ENCODE results near the gene PRR11.
A peak's percentile ranks its signal among the peaks of the same experiment; 100 is the strongest.
"Not testable (repeated sequence)": the region's sequence is repeated elsewhere in the genome, so short reads cannot be mapped to it uniquely, and the experiment has no call there.

Gene PRR11

GRCh38 chr17:59152925-59153324 lies 2.6 kb upstream of the PRR11 start:
- no peak for DNase-seq (ENCODE audit: low read depth)

- no peak for DNase-seq (ENCODE audit: low read depth)
Measured at GRCh38 chr17:59154292-59154720, 1.2 kb upstream of the PRR11 start.

DNA sequence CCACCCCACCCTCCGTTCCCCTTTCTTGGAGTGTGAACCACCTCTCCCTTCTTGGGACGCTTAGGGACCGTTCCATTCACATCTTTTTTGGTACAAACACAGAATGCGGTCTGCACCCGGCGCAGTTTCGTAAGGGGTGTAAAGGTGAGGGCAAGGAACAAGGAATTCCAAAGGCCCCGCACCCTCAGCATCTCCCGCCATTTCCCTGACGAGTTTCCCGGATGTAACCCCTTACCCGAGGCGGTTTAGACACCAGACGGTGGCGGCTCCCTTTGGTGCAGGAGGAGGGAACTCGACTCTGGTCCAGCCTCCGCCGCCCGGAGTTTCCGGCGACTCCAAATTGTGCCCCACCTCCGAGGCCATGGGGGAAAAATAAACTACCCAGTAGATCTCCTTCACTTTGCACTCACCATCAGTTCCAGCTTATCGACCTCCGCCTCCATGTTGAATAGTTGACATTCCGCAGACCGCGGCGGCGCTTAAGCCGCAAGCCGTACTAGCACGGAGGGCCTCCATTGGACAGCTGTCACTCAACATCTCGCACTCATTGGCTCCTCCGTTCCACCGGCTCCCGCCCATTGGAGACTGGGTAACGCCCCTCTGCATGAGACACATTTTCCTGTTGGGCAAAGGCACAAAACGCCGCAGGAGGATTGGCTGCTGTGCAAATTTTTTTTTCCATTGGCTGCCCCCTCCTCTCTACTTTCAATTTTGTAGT lies 666 bp upstream of the PRR11 start, which contains the start of gene SKA2:
Gene SKA2 (minus strand): TSS at position 466 of the 718 bp plus-strand sequence. CDS start 23 bp downstream, at position 443.
- peak; percentile 96 for DNase-seq (ENCODE audit: low read depth)

DNA sequence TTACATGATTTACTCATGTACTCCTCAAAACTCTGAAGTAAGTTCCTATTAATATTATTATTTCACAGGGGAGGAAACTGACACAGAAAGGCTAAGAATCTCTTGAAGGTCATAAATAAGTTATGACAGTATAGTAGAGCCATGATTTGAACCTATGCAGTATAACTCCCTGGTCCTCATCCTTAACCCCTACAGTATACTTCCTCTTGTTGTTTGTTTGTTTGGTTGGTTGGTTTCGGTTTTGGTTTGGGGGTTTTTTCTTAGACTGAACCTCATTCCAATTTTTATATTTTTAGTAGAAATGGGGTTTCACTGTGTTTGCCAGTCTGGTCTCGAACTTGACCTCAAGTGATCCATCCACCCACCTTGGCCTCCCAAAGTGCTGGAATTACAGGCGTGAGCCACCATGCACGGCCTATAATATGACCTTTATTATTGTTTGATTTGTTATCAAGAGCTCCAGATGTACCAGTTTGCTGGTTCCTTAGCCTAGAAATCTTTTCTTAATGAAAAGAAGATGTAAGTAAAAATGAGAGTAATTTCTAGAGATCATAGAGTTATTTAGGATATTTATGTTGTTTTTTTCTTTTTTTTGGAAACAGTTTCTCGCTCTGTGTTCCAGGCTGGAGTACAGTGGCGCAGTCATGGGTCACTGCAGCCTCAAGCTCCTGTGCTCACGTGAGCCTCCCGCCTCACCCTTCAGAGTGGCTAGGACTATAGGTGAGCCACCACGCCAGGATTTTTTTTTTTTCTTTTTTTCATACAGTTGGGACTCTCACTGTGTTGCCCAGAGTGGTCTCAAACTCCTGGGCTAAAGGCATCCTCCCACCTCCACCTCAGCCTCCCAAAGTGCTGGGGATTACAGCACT lies 4.8 kb downstream of the PRR11 start:
- DNase-seq (ENCODE audit: low read depth), result no peak

DNA sequence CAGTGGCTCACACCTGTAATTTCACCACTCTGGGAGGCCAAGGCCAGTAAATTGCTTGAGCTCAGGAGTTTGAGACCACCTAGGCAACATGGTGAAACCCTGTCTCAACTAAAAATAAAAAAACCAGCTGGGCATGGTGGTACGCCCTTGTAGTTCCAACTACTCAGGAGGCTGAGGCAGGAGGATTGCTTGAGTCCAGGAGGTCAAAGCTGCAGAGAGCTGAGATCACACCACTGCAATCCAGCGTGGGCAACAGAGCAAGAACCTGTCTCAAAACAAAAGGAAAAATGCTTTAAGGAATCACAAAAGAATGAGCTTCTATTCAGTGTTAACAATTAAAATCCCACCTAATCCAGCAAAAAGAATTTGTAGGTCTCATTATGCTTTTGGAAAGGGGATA lies 5.9 kb downstream of the PRR11 start:
- DNase-seq (ENCODE audit: low read depth), result no peak

DNA sequence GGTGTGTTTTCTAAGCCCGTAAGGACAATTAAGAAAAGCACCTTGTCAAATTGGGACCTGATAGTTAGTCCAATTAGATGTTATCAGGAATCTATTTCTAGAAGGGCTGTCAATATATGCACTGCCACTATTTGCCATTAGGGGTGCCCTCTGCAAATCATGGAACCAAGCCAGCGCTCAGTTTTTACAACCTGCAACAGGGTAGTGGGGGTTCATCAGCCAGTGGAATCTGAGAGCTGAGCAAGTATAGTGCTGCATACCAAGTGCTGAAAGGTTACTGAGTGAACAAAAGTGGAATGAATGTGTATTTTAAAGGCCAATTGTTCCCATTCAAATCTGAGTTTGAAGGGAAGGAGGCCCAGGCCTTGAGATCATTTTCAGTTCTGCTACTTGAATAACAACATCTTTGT lies 10.4 kb downstream of the PRR11 start:
- DNase-seq (ENCODE audit: low read depth), result peak; percentile 12

DNA sequence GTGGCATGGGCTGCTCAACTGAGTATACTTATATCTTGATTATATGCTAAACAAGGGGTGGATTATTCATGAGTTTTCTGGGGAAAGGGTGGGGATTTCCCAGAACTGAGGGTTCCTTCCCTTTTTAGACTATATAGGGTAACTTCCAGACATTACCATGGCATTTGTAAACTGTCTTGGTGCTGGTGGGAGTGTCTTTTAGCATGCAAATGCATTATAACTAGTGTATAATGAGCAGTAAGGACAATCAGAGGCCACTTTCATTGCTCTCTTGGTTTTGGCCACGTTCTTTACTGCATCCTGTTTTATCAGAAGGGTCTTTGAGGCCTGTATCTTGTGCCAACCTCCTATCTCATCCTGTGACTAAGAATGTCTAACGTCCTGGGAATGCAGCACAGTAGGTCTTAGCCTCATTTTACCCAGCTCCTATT lies 12.0 kb downstream of the PRR11 start:
- no peak for DNase-seq (ENCODE audit: low read depth)

DNA sequence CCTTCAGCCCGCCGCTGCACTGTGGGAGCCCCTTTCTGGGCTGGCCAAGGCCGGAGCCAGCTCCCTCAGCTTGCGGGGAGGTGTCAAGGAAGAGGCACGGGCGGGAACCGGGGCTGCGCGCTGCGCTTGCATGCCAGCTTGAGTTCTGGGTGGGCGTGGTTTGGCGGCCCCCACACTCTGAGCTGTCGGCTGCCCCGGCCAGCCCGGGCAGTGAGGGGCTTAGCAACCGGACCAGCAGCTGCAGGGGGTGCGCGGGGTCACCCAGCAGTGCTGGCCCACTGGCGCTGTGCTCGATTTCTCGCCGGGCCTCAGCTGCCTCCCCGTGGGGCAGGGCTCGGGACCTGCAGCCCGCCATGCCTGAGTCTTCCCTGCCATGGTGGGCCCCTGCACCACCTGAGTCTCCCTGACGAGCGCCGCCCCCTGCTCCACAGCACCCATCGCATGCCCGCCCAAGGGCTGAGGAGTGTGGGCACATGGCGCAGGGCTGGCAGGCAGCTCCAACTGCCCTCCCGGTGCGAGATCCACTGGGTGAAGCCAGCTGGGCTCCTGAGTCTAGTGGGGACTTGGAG lies 17.0 kb downstream of the PRR11 start:
- no peak for DNase-seq (ENCODE audit: low read depth)

- no peak for DNase-seq (ENCODE audit: low read depth)
Measured at GRCh38 chr17:59174671-59175070, 19.1 kb downstream of the PRR11 start.

DNA sequence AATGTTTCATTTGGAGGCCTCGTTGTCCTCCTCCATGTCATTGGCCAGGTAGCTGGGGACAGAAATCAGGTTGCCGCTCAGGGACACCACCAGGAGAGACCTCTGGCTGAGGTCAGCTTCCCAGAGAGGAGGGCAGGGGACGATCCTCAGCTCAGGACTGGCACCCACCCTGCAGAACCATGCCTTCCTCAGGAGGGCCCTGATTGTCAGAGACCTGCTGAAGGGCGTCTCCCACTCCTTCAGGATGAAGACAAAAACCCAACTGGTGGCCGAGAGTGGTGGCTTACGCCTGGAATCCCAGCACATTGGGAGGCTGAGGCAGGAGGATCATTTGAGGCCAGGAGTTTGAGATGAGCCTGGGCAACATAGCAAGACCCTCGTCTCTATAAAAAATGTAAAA lies 19.5 kb downstream of the PRR11 start:
- DNase-seq (ENCODE audit: low read depth), result no peak

- no peak for DNase-seq (ENCODE audit: low read depth)
Measured at GRCh38 chr17:59178266-59178985, 22.9 kb downstream of the PRR11 start.

DNA sequence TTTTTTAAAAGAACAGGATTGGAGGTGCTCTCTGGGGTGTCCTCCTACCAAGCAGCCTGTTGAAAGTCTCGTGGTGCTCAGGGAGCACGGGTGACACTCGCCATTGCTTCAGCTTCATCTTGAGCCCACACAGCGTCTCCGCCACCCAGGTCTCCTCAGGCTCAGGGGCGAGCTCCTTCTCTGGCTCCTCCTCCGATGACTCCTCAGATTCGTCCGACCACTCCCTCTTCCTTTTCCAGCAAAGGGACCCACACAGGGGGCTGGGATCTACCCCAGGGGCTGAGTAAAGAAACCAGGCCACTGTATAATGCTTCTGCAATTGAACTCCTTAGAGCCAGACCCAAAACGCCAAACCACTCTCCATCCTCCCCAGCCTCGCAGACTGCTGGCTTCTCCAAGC lies 24.1 kb downstream of the PRR11 start:
- not testable (repeated sequence) for DNase-seq (ENCODE audit: low read depth)

DNA sequence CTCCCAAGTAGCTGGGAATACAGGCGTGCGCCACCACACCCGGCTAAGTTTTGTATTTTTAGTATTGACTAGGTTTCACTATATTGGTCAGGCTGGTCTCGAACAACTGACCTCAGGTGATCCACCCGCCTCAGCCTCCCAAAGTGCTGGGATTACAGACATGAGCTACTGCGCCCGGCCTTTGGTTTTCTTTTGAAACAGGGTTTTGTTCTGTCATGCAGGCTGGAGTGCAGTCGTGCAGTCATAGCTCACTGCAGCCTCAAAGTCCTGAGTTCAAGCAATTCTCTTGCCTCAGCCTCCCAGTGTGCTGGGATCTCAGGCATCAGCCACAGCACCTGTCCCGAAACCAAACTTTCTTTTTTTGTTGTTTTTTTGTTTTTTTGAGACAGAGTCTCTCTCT lies 25.1 kb downstream of the PRR11 start:
- DNase-seq (ENCODE audit: low read depth), result no peak

- no peak for DNase-seq (ENCODE audit: low read depth)
Measured at GRCh38 chr17:59181481-59181880, 25.9 kb downstream of the PRR11 start.

DNA sequence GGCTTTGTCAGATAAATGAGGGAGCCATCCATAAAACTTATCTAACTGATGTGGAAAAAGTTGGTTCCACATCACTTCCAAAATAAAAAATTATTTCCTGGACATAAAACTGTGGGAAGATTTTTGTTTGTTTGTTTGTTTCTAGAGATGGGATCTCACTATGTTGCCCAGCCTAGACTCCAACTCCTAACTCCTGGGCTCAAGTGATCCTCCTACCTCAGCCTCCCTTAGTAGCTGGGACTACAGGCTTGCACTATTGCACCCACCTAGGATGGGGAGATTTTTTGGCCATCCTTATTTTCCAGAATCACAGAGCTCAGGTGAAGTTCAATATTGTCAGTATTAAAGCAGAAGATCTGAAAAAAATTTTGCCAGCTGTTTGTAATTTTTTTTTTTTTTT lies 30.5 kb downstream of the PRR11 start:
- no peak for DNase-seq (ENCODE audit: low read depth)

DNA sequence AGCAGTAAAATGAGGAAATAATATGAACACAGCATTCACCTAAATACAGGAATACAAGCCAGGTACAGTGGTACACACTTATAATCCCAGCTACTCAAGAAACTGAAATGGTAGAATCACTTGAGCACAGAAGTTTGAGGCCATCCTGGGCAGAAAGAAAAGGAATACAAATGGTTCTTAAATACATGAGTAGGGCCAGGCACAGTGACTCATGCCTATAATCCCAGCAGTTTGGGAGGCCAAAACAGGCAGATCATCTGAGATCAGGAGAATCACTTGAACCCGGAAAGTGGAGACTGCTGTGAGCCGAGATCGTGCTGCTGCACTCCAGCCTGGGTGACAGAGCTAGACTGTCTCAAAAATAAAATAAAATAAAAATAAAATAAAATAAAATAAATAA lies 31.3 kb downstream of the PRR11 start:
- no peak for DNase-seq (ENCODE audit: low read depth)

DNA sequence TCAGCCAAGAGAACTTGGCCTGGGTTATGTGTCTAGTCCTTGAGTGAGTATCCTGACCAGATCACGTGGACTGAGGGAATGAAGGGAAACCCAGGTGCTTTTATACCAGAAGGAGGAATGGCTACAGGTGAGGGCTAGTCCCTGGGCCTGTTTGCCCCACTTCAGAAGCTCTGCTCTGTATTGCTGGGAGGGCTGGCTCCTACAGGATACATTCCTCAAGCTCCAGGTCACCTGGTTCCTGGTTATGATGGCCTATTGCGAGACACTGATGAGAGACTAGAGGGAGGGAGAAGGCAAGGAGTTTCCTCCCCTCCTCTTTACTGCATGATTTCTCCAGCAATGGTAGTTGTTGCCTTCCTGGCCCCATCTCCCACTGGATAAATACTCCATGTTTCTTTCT lies 35.3 kb downstream of the PRR11 start:
- DNase-seq (ENCODE audit: low read depth), result no peak

DNA sequence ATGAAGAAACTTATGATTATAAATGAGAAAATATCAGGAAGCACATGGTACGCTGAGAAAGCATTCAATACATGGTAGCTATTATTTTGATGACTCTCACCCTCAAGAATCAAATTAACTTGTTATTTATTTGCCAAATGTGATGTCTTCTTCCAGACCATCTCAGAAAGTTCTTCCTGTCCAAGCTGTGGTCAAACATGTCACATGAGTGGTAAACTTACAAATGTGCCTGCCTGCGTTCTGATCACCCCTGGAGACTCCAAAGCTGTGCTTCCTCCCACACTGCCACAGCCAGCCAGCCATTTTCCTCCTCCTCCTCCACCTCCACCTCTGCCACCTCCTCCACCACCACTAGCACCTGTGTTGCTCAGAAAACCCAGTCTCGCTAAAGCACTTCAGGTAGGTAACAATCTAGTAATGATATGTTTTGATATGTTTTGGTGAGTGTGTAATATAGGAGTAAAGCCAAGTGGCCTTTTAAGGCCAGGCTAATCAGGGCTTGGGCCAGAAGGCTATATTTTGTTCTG lies 37.9 kb downstream of the PRR11 start:
- DNase-seq (ENCODE audit: low read depth), result no peak

GRCh38 chr17:59199398-59199797 lies 43.9 kb downstream of the PRR11 start:
- no peak for DNase-seq (ENCODE audit: low read depth)

- no peak for DNase-seq (ENCODE audit: low read depth)
Measured at GRCh38 chr17:59202320-59202719, 46.8 kb downstream of the PRR11 start.

- no peak for DNase-seq (ENCODE audit: low read depth)
Measured at GRCh38 chr17:59219370-59219769, 63.8 kb downstream of the PRR11 start.

- no peak for DNase-seq (ENCODE audit: low read depth)
Measured at GRCh38 chr17:59219992-59220327, 64.4 kb downstream of the PRR11 start.
